Liver (tissue), 3 donors: ENCODE results near the gene PIGN.

Experiments
- EGR1 ChIP-seq, 2 donors: IDR thresholded peaks; 2 replicates each; pipeline ENCODE4 v1.6.1; 2016 to 2018; ENCODE audit warnings: antibody characterized with exemption in 2 of 2, low read depth in 2 of 2
- GABPA ChIP-seq, 2 donors: IDR thresholded peaks in 1 of 2; conservative IDR thresholded peaks in 1 of 2; 2 replicates each; pipeline ENCODE4 v1.6.1; 2016; ENCODE audit warnings: antibody characterized with exemption in 2 of 2, mild to moderate bottlenecking in 1 of 2, moderate library complexity in 1 of 2
- HNF4A ChIP-seq, 2 donors: conservative IDR thresholded peaks; 2 replicates each; pipeline ENCODE4 v1.6.1; 2016; ENCODE audit warnings: antibody characterized with exemption in 2 of 2, mild to moderate bottlenecking in 2 of 2
- JUND ChIP-seq, 2 donors: IDR thresholded peaks; 2 replicates each; pipeline ENCODE4 v1.6.1; 2016; ENCODE audit warnings: antibody characterized with exemption in 2 of 2
- RAD21 ChIP-seq, 2 donors: IDR thresholded peaks; 2 replicates each; pipeline ENCODE4 v1.6.1; 2016; ENCODE audit warnings: antibody characterized with exemption in 2 of 2, mild to moderate bottlenecking in 2 of 2
- SP1 ChIP-seq: IDR thresholded peaks from 2 replicates; pipeline ENCODE4 v1.6.1; 2018; ENCODE audit warnings: antibody characterized with exemption, mild to moderate bottlenecking
- TAF1 ChIP-seq: conservative IDR thresholded peaks from 2 replicates; pipeline ENCODE4 v1.6.1; 2016; ENCODE audit warnings: antibody characterized with exemption, mild to moderate bottlenecking
- YY1 ChIP-seq: IDR thresholded peaks from 2 replicates; pipeline ENCODE4 v1.6.1; 2016; ENCODE audit warnings: antibody characterized with exemption, mild to moderate bottlenecking
- TF ChIP-seq, protein P1 (sequence below): fragments of 150-350 bp; IDR thresholded peaks from 2 replicates; pipeline ENCODE4 v1.5.1; 2017; ENCODE audit warnings: improper control_type of control experiment, low read depth, low read length; ENCODE audit not compliant: missing input control
- TF ChIP-seq, protein P2 (sequence below): IDR thresholded peaks from 2 replicates; pipeline ENCODE4 v1.6.1; 2016; ENCODE audit warnings: antibody characterized with exemption, mild to moderate bottlenecking
- TF ChIP-seq, protein P3 (sequence below): IDR thresholded peaks from 2 replicates; pipeline ENCODE4 v1.6.1; 2016; ENCODE audit warnings: antibody characterized with exemption
- donor health status: healthy.
- donor health status: healthy.

DNA sequence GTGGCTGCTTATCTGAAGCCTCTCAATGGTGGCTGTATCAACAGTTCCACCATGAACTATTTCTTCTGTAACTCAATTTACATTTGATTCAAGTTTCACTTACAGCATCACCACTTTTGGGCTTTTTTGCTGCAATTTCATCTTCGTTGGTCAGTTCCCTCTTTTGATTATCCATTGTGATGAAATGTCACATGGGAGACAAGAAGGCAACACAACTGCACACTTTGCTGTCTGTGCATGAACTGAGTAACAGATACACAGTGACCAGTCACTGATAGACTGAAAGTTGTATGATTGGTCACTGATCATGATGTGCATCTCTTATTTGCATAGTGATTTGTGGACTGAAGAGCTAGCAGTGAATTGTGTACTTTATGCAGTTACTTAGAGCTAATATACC, 163.3 kb downstream of the PIGN start:
- TF ChIP-seq, protein P1, sequence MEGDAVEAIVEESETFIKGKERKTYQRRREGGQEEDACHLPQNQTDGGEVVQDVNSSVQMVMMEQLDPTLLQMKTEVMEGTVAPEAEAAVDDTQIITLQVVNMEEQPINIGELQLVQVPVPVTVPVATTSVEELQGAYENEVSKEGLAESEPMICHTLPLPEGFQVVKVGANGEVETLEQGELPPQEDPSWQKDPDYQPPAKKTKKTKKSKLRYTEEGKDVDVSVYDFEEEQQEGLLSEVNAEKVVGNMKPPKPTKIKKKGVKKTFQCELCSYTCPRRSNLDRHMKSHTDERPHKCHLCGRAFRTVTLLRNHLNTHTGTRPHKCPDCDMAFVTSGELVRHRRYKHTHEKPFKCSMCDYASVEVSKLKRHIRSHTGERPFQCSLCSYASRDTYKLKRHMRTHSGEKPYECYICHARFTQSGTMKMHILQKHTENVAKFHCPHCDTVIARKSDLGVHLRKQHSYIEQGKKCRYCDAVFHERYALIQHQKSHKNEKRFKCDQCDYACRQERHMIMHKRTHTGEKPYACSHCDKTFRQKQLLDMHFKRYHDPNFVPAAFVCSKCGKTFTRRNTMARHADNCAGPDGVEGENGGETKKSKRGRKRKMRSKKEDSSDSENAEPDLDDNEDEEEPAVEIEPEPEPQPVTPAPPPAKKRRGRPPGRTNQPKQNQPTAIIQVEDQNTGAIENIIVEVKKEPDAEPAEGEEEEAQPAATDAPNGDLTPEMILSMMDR: no peak
- TF ChIP-seq, protein P2, sequence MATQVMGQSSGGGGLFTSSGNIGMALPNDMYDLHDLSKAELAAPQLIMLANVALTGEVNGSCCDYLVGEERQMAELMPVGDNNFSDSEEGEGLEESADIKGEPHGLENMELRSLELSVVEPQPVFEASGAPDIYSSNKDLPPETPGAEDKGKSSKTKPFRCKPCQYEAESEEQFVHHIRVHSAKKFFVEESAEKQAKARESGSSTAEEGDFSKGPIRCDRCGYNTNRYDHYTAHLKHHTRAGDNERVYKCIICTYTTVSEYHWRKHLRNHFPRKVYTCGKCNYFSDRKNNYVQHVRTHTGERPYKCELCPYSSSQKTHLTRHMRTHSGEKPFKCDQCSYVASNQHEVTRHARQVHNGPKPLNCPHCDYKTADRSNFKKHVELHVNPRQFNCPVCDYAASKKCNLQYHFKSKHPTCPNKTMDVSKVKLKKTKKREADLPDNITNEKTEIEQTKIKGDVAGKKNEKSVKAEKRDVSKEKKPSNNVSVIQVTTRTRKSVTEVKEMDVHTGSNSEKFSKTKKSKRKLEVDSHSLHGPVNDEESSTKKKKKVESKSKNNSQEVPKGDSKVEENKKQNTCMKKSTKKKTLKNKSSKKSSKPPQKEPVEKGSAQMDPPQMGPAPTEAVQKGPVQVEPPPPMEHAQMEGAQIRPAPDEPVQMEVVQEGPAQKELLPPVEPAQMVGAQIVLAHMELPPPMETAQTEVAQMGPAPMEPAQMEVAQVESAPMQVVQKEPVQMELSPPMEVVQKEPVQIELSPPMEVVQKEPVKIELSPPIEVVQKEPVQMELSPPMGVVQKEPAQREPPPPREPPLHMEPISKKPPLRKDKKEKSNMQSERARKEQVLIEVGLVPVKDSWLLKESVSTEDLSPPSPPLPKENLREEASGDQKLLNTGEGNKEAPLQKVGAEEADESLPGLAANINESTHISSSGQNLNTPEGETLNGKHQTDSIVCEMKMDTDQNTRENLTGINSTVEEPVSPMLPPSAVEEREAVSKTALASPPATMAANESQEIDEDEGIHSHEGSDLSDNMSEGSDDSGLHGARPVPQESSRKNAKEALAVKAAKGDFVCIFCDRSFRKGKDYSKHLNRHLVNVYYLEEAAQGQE: no peak
- TF ChIP-seq YY1 (no peak), HNF4A (conservative IDR thresholded peaks at IDR 0.05) (no peak), RAD21 (IDR thresholded peaks at IDR 0.05) (no peak), EGR1 (IDR thresholded peaks at IDR 0.05; ENCODE audit: low read depth in 2 of 2) (no peak), TAF1 (no peak), SP1 (no peak), JUND (IDR thresholded peaks at IDR 0.05) (no peak), GABPA (IDR thresholded peaks at IDR 0.05 in 1 of 2, conservative IDR thresholded peaks at IDR 0.05 in 1 of 2) (no peak)
- TF ChIP-seq, protein P3, sequence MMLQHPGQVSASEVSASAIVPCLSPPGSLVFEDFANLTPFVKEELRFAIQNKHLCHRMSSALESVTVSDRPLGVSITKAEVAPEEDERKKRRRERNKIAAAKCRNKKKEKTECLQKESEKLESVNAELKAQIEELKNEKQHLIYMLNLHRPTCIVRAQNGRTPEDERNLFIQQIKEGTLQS: no peak
